ENCODE measurements around the gene LMX1B. TPM values are rescaled to one million over a fixed set of nuclear protein-coding genes. Genes with fewer than 3 reads are reported as not detected.
A peak's percentile ranks its signal among the peaks of the same experiment; 100 is the strongest.
"Not testable (repeated sequence)": the region's sequence is repeated elsewhere in the genome, so short reads cannot be mapped to it uniquely, and the experiment has no call there.

LMX1B gene
- total RNA-seq, 1 donor from 2014 or later, result not detected

DNA sequence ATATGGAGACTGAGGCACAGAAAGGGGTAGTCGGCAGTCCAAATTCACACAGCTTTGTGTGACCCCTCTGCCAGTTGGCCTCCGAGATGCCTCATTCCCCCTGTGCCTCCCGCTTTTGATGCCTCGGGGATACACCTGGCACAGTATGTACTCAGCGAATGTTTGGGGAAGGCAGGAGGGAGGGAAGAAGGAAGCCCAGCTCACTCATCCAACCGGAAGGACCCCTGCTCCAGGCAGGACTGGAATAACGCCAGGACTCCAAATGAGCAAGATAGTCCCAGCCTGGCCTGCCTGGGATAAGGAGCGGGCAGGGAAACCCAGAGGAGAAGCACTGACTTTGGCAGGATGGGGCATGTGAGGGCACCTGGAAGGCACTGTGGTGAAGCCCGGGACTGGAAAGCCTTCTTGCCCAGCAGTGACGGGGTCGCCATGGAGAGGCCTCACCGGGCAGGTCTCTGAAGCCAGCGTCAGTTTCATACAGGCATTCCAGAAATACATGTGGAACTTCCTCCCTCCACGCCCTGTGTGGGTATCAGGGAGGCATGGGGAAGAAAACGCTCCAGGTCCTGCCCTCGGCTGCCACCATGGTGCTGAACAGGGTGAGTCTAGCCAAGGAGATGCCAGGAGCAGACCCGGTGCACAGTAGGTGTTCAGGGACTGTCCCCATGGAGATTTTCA, 20.3 kb downstream of the LMX1B start:
- DNase-seq, result no peak

DNA sequence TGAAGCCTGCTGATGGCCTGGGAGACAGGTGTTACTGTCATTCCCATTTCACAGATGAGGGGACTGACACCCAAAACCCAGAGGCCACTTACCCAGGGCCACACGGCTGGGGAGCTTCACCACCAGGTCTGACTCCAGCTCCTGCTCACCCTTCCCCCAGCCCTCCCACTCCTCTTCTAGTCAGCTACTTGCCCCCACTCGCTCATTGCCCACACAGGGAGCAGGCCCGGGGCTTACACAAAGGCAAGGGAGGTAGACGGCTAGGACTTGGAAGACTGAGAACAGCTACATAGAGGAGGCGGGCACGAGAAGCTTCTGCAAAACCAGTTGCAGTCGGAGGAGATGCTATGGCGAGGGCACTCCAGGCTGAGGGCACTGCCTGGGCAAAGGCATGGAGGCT, 21.3 kb downstream of the LMX1B start:
- no peak for DNase-seq

DNA sequence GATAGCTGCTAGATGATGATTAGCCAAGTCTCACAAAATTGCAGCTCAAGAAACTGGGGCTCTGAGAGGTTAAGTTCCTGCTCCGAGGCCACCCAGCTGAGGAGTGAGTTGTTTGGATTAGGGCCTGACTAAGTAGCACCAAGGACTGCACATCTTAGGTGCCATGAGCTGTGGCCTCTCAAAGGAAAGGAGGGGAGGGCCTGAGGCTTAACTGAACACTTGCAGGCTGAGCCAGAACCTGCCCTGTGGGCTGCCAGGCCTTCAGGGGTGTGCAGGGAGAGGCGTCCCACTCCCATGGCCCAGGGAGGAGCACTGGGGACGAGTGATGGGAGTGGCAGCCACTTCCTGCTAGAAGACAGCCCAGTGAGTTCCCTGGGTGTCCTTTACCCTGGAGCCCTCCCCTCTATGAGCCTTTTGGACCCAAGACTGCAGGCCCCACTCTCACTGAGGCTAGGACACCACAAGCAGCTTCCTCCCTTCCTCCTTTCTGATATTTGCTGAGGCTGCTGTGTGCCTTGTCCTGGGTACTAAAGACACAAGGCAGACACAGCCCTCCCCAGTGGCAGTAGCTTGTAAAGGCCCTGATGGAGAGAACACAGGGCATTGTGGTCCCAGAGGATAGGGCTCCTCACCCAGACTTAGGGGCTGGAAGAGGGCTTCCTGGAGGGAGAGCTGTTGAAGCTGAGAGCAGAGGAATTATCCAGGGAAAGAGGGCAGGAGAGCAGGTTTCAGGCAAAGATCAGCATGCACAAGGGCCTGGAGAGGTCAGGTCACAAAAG, 22.1 kb downstream of the LMX1B start:
- DNase-seq, result no peak

GRCh38 chr9:126636983-126637798, 23.5 kb downstream of the LMX1B start:
- DNase-seq, result no peak

DNA sequence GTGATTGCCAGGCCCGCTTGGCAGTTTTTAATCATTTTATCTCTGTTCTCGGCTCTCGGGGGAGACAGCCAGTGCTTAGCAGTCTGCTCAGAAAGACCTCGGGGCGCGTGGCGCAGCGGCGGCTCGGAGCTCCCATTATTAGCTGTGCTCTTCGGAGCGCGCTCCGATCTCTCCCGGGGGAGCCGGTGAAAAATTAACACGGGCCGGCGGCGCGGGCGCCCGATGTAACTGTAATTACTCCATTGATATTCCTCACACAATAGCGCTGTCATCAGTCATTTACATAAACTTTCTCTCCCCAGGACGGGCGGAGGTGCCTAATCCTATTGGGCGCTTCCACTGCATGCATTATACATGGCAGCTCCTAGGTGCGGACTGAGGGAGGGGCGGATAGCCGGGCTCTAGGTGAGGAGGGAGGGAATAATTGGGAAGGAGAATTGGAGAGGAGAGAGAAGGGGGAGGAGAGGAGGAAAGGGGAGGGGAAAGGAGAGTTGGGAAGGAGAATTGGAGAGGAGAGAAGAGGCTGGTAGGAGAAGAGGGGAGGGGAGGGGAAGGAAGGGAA, 24.9 kb downstream of the LMX1B start:
- DNase-seq, result no peak

- no peak for DNase-seq
Observed at GRCh38 chr9:126639318-126640000, 25.7 kb downstream of the LMX1B start.

DNA sequence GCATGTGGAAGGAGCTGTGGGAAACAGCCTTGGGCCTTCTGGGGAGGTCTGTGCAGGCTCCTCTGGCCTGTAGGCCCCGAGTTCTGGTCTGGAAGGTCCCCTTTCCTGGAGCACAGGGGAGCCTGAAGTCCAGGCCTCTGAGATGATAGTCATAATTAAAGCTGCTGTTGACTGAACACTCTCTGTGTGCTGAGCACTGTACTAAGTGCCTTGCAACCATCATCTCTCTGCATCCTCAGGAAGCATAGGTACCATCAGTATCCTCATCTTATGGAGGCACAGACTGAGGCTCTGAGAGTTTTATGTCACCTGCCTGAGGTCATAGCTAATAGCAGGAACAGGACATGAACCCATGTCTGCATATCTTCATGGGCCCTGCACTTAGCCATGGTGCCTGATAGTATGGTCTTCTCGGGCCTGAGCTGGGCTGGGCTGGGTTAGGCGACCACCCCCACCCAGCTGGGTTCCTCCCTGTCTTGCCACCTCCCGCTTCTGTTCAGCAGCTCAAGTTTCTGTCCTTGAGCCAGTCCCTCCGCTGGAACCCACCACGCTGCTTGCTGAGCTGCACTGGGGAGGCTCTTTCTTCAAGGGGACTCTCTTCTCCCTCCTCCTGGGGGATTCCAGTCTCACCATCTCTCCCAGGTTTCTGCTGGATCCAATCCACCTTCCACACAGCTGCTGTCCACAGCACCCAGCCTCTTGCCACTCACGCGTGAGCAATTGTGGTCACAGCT, 27.6 kb downstream of the LMX1B start:
- DNase-seq, result no peak

GRCh38 chr9:126642010-126642744, 28.4 kb downstream of the LMX1B start:
- peak; percentile 60 for DNase-seq

GRCh38 chr9:126642839-126643238, 29.1 kb downstream of the LMX1B start:
- DNase-seq, result no peak

GRCh38 chr9:126643945-126644527, 30.3 kb downstream of the LMX1B start:
- DNase-seq, result no peak

DNA sequence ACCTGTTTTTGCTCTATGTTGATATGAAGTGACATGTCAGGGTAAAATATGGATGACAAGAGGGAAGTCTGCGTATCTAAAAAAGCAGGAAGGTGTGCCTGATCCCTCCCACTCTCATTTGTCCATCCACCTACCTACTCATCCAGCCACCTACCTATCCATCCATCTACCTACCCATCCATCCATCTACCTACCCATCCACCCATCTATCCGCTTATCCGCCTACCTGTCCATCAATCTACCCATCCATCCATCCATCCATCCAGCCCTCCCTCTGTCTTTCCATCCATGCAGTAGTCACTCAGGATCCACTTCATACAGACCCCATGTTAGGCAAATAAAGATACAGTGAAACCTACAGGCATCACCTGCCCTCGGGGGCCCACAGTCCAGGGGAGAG, 32.4 kb downstream of the LMX1B start:
- DNase-seq, result no peak

GRCh38 chr9:126647585-126648411, 34.1 kb downstream of the LMX1B start:
- no peak for DNase-seq

- DNase-seq, result no peak
Observed at GRCh38 chr9:126649477-126649876, 35.7 kb downstream of the LMX1B start.

- DNase-seq, result no peak
Observed at GRCh38 chr9:126650404-126651341, 36.9 kb downstream of the LMX1B start.

GRCh38 chr9:126652140-126652582, 38.4 kb downstream of the LMX1B start:
- DNase-seq, result no peak

DNA sequence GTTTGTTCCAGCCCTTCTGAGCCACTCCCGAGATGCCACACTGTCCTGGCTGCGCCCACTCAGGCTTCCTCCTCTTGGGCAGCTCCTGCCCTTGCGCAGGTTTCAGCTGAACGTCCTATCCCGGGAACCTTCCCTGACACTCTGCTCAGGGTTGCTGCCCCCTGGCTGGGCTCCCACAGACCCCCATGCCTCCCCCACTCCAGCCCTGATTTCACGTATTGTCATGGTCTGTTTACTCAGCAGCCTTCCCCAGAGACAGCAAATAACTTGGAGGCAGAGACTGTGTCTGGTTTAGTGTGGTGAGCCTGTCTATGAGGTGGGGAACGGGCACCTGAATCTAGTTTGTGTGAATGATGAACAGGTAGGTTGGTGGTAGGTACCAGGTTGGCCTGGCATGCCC, 40.4 kb downstream of the LMX1B start:
- DNase-seq, result no peak

DNA sequence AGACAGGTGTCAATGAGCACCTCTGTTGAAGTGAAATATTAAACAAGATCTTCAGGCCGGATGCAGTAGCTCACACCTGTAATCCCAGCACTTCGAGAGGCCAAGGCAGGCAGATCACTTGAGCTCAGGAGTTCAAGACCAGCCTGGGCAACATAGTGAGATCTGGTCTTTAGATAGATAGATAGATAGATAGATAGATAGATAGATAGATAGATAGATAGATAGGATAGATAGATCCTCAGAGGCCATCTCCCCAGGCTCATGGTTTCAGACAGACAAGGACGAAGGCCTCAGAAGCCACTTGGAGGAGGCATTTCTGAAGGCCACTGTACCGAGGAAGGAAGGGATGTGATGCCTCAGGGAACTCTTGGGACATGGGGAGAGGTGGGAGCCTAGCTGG, 42.5 kb downstream of the LMX1B start:
- DNase-seq, result not testable (repeated sequence)

All from tongue (tissue), 2 donors.